Naive thymus-derived CD4-positive, alpha-beta T cell (primary cell): Measurements from ENCODE around the gene LAMA3. TPM values are rescaled to one million over a fixed set of nuclear protein-coding genes. Genes with fewer than 3 reads are reported as not detected.

Experiments used
- ATAC-seq: fragments of 150-1000 bp; cut with Tn5 transposase; 2 replicates; pipeline ENCODE4 v1.10.0; 2021; ENCODE audit warnings: mild to moderate bottlenecking, moderate library complexity
- CTCF ChIA-PET: fragments of 350-600 bp; sonication (Branson Sonifier 250); formaldehyde crosslinking; loops from one replicate; lab custom pipeline; 2021; ENCODE audit warnings: antibody characterized with exemption; lab: Charles Lee
- POLR2A ChIA-PET: fragments of 350-600 bp; sonication (Branson Sonifier 250); formaldehyde crosslinking; loops from one replicate; lab custom pipeline; 2021; ENCODE audit warnings: antibody characterized with exemption, inconsistent platforms; lab: Charles Lee
- DNase-seq, 9 donors: peaks; one replicate each; pipeline versions ENCODE4 v3.0.0 to v3.0.0-alpha.2; 2020 to 2022; ENCODE audit warnings: mixed read lengths in 1 of 9
- H3K27ac ChIP-seq: one replicate; pipeline ENCODE4 v1.7.0; 2013; ENCODE audit warnings: mild to moderate bottlenecking, low read depth, low read length, moderate library complexity
- H3K27me3 ChIP-seq, 2 donors: one replicate each; pipeline ENCODE4 v1.7.0; 2013; ENCODE audit warnings: low read length in 2 of 2, mild to moderate bottlenecking in 2 of 2, moderate library complexity in 2 of 2; ENCODE audit not compliant: control insufficient read depth in 2 of 2, insufficient read depth in 2 of 2
- H3K36me3 ChIP-seq, 3 experiments: 1 replicate in 2 of 3; 2 replicates in 1 of 3; pipeline ENCODE4 v1.7.0; 2013; ENCODE audit warnings: low read length in 3 of 3, mild to moderate bottlenecking in 3 of 3, moderate library complexity in 1 of 3; ENCODE audit not compliant: insufficient read depth in 3 of 3, control insufficient read depth in 2 of 3
- H3K4me1 ChIP-seq, 2 donors: one replicate each; pipeline ENCODE4 v1.7.0; 2013; ENCODE audit warnings: low read length in 2 of 2, mild to moderate bottlenecking in 2 of 2, moderate library complexity in 1 of 2; ENCODE audit not compliant: control insufficient read depth in 2 of 2, insufficient read depth in 2 of 2
- H3K4me3 ChIP-seq: 2 replicates; pipeline ENCODE4 v1.7.0; 2013; ENCODE audit warnings: mild to moderate bottlenecking, low read length
- H3K9me3 ChIP-seq, 3 experiments: 1 replicate in 2 of 3; 2 replicates in 1 of 3; pipeline ENCODE4 v1.7.0; 2013; ENCODE audit warnings: low read length in 3 of 3; ENCODE audit not compliant: control insufficient read depth in 2 of 3
- H3K27ac Mint-ChIP-seq, 9 donors: one replicate each; pipeline ENCODE4 v1.8.0; 2020 to 2022; ENCODE audit warnings: mixed read lengths in 9 of 9, mild to moderate bottlenecking in 8 of 9, moderate library complexity in 5 of 9, inconsistent platforms in 2 of 9
- H3K27me3 Mint-ChIP-seq, 5 donors: one replicate each; pipeline ENCODE4 v1.8.0; 2021 to 2022; ENCODE audit warnings: mixed read lengths in 5 of 5, mild to moderate bottlenecking in 1 of 5
- H3K36me3 Mint-ChIP-seq, 5 donors: one replicate each; pipeline ENCODE4 v1.8.0; 2020 to 2022; ENCODE audit warnings: mixed read lengths in 5 of 5, mild to moderate bottlenecking in 3 of 5, inconsistent platforms in 1 of 5
- H3K4me1 Mint-ChIP-seq, 7 donors: one replicate each; pipeline ENCODE4 v1.8.0; 2020 to 2022; ENCODE audit warnings: mixed read lengths in 7 of 7, mild to moderate bottlenecking in 3 of 7, inconsistent platforms in 1 of 7
- H3K4me3 Mint-ChIP-seq, 10 donors: one replicate each; pipeline ENCODE4 v1.8.0; 2020 to 2022; ENCODE audit warnings: mild to moderate bottlenecking in 10 of 10, mixed read lengths in 10 of 10, moderate library complexity in 6 of 10, inconsistent platforms in 2 of 10
- H3K9me3 Mint-ChIP-seq, 11 donors: one replicate each; pipeline ENCODE4 v1.8.0; 2020 to 2022; ENCODE audit warnings: mixed read lengths in 11 of 11, mild to moderate bottlenecking in 4 of 11, inconsistent platforms in 1 of 11, moderate library complexity in 1 of 11
- intact Hi-C, 2 donors: fragments of 100-400 bp; cut with micrococcal nuclease; formaldehyde crosslinking; loops; one replicate each; pipeline ENCODE4 v1.15.1; 2023
- polyA plus RNA-seq, 2 donors: library from polyadenylated mRNA; unstranded; fragments of 300-500 nt; fragmentation: Illumina TruSeq; gene quantifications; one replicate each; pipeline ENCODE4 v1.2.3, GENCODE V29; 2021
- total RNA-seq, 6 experiments: library from RNA in 5 of 6; stranded (reverse) in 5 of 6; gene quantifications; 1 replicate in 5 of 6; 2 replicates in 1 of 6; pipeline ENCODE4 v1.2.3 and lab custom pipeline; 2021 to 2026

LAMA3 gene
- total and polyA plus RNA-seq, 7 experiments from 2014 or later: 0.22 TPM; not detected in 6

DNA sequence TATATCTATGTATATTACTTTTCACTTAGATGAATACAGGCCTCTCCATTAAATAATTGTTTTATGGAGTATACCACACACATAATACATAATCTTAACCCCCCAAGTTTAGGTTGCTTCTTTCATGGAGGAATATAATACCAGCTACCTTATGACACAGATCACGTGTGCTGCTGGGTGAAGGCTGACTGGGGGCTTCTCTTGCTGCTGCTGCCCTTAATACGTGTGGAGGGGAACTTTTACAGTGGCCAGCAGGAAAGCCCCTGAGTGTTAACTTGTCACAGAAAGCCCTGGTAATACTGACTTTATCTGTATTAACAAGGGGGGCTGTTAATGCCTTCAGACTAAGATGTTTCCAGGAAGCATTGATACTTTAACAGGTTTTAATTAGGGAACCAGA, 63.1 kb downstream of the LAMA3 start:
- H3K4me1 Mint-ChIP-seq: peaks cover 0 to 6% (median 0%) of the 10 kb centered on the region in 7 donors
- intact Hi-C loops: no loop called here
- no peaks in the 10 kb centered on the region for H3K27me3 ChIP-seq
- no peaks in the 10 kb centered on the region for H3K4me1 ChIP-seq
- POLR2A ChIA-PET: no interaction called here
- no peaks in the 10 kb centered on the region for H3K36me3 ChIP-seq
- no peaks in the 10 kb centered on the region for H3K9me3 ChIP-seq
- H3K4me3 Mint-ChIP-seq: no peak overlapping the region
- ATAC-seq (no peak), DNase-seq (no peak)
- peaks cover 0 to 9% (median 2%) of the 10 kb centered on the region in 11 donors for H3K9me3 Mint-ChIP-seq
- no peak overlapping the region for H3K27ac Mint-ChIP-seq
- CTCF ChIA-PET: no interaction called here
- no peak overlapping the region for H3K4me3 ChIP-seq
- no peak overlapping the region for H3K27ac ChIP-seq
- H3K36me3 Mint-ChIP-seq: no peaks in the 10 kb centered on the region
- H3K27me3 Mint-ChIP-seq: peaks cover 6 to 37% (median 12%) of the 10 kb centered on the region in 5 donors

DNA sequence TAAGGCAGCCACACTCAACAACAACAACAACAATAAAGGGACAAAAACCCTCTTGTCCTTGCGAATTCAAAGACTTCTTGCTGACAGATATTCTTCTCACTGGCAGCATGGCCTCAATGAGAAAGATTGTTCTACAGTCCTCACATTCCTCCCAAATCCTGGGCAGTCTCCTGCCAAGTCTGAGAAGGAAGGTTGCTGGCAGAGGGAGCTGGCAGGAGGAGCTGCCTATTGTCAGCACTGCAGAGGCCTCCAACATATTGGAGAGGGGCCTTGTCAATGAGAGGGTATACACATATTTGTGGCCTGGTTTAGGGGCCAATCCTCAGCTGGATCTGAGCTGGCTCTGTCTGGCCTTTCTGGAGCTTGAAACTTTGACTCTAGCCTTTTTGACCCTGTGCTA, 63.5 kb downstream of the LAMA3 start:
- Mint-ChIP-seq H3K4me1 (peaks cover 0 to 6% (median 0%) of the 10 kb centered on the region in 7 donors), H3K4me3 (no peak overlapping the region), H3K9me3 (peaks cover 0 to 9% (median 2%) of the 10 kb centered on the region in 11 donors), H3K27me3 (peaks cover 5 to 33% (median 12%) of the 10 kb centered on the region in 5 donors), H3K36me3 (no peaks in the 10 kb centered on the region), H3K27ac (no peak overlapping the region)
- no peaks in the 10 kb centered on the region for H3K36me3 ChIP-seq
- H3K27ac ChIP-seq: no peak overlapping the region
- no peak overlapping the region for H3K4me3 ChIP-seq
- no peaks in the 10 kb centered on the region for H3K27me3 ChIP-seq
- ATAC-seq (no peak), DNase-seq (no peak)
- H3K9me3 ChIP-seq: no peaks in the 10 kb centered on the region
- no peaks in the 10 kb centered on the region for H3K4me1 ChIP-seq
- intact Hi-C loops: no loop called here
- CTCF ChIA-PET: no interaction called here
- POLR2A ChIA-PET: no interaction called here

DNA sequence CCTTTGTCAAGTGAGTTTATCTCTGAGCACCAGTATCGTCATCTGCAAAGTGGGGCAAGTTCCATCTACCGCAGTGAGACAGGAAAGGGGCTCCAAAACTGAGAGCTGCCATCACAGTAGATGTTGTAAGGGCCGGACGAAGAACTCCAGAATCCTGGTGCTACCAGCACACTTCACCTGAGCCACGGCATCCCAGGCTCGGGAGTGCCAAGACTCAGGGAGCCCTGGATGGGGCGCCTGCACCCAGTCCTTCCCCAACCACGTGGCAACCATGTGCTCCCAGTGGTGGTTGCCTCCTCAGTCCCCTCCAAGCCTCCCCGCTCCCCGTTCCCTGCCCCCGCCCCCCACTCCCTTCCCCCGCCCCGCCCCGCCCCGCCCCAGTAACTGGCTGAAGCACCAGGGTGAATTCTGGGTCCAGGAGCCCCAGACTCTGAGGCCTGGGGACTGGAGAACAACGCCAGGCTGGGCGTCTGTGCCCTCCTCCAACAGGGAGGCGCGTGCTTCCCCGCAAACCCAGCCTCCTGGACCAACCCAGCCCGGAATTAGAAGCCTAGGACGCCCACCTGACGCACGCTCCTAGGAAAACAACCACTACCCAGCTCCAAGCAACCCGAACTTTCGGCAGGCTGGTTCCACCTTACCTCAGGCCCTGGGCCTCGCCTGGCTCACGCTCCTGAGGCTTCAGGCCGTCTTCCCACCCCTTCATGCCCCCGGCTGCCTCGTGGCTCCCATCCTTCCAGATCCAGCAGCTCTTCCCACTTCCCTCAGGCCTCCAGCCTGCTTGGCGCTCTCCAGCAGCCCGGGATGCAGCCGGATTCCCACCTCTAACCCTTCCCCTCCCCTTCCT, 67.6 kb downstream of the LAMA3 start:
- ChIA-PET CTCF (interaction anchor here (0.9 to 1.1 kb wide), 2 partner anchors 11 to 69 kb away, joined by 3 read pairs; no protein-coding TSS in a partner anchor), POLR2A (no interaction called here)
- intact Hi-C loops: no loop called here
- peaks cover 0 to 16% (median 4%) of the 10 kb centered on the region in 5 donors for H3K27me3 Mint-ChIP-seq
- no peak overlapping the region for H3K27ac Mint-ChIP-seq
- DNase-seq: no peak
- H3K9me3 Mint-ChIP-seq: peaks cover 0 to 3% (median 0%) of the 10 kb centered on the region in 11 donors
- Histone ChIP-seq H3K4me3 (no peak overlapping the region), H3K9me3 (no peaks in the 10 kb centered on the region), H3K36me3 (no peaks in the 10 kb centered on the region), H3K27ac (no peak overlapping the region), H3K27me3 (no peaks in the 10 kb centered on the region), H3K4me1 (no peaks in the 10 kb centered on the region)
- no peaks in the 10 kb centered on the region for H3K36me3 Mint-ChIP-seq
- no peak overlapping the region for H3K4me3 Mint-ChIP-seq
- no peak for ATAC-seq
- H3K4me1 Mint-ChIP-seq: no peaks in the 10 kb centered on the region

DNA sequence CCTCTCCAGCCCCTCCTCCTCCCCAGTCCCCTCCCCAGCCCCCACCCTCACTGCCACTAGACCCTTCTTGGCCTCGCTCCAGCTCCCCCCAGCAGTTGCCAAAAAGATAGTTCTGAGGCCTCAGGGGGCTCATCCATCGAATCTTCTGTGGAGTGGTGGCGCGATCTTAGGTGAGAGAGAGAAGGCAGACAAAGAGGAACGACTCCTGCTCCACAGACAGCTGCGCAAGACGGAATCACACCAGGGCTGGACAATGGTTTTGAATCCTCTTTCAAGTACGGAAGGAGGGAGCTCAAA, 68.1 kb downstream of the LAMA3 start:
- POLR2A ChIA-PET: no interaction called here
- no peak overlapping the region for H3K27ac ChIP-seq
- H3K27me3 Mint-ChIP-seq: peaks cover 0 to 14% (median 4%) of the 10 kb centered on the region in 5 donors
- no peaks in the 10 kb centered on the region for H3K4me1 ChIP-seq
- H3K27ac Mint-ChIP-seq: no peak overlapping the region
- peaks cover 0 to 3% (median 0%) of the 10 kb centered on the region in 11 donors for H3K9me3 Mint-ChIP-seq
- no peaks in the 10 kb centered on the region for H3K36me3 ChIP-seq
- H3K27me3 ChIP-seq: no peaks in the 10 kb centered on the region
- no peaks in the 10 kb centered on the region for H3K9me3 ChIP-seq
- DNase-seq: no peak
- H3K4me3 ChIP-seq: no peak overlapping the region
- no peaks in the 10 kb centered on the region for H3K36me3 Mint-ChIP-seq
- CTCF ChIA-PET: interaction anchor here (0.9 to 1.1 kb wide), 2 partner anchors 12 to 68 kb away, joined by 3 read pairs; no protein-coding TSS in a partner anchor
- no peak overlapping the region for H3K4me3 Mint-ChIP-seq
- intact Hi-C loops: no loop called here
- ATAC-seq: no peak
- H3K4me1 Mint-ChIP-seq: no peaks in the 10 kb centered on the region

DNA sequence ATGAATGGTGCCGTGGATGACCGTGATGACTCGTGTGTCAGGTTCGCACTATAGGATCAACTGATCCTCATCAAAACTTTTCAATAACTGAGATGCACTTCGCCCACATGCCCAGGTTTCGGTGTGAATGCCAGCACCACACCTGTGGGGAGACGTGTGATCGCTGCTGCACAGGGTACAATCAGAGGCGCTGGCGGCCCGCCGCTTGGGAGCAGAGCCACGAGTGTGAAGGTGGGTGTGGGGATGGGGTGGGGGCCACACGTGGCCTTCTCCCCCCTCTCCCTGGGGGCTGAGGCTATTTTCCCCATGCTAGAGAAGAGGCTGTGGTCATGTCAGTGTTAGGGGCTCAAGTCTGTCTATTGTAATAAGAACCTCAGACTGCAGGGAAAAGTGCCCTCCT, 69.0 kb downstream of the LAMA3 start:
- POLR2A ChIA-PET: no interaction called here
- Mint-ChIP-seq H3K4me1 (no peaks in the 10 kb centered on the region), H3K4me3 (no peak overlapping the region), H3K27me3 (peaks cover 0 to 11% (median 4%) of the 10 kb centered on the region in 5 donors), H3K27ac (no peak overlapping the region), H3K9me3 (peaks cover 0 to 3% (median 0%) of the 10 kb centered on the region in 11 donors), H3K36me3 (no peaks in the 10 kb centered on the region)
- Histone ChIP-seq H3K36me3 (no peaks in the 10 kb centered on the region), H3K4me3 (no peak overlapping the region), H3K9me3 (no peaks in the 10 kb centered on the region), H3K27me3 (no peaks in the 10 kb centered on the region), H3K4me1 (no peaks in the 10 kb centered on the region), H3K27ac (no peak overlapping the region)
- intact Hi-C loops: no loop called here
- CTCF ChIA-PET: no interaction called here
- DNase-seq (no peak), ATAC-seq (no peak)

DNA sequence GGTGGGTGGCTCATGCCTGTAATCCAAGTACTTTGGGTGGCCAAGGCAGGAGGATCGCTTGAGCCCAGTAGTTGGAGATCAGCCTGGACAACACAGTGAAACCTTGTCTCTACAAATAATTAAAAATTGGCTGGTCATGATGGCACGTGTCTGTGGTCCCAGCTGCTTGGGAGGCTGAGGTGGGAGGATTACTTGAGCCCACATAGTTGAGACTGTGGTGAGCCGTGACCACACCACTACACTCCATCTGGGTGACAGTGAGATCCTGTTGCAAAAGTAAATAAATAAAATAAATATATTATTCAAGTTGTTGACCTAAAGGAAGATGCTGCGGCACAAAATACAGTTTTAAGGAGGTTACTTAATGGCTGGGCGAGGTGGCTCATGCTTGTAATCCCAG, 72.7 kb downstream of the LAMA3 start:
- Mint-ChIP-seq H3K4me3 (no peak overlapping the region), H3K27ac (no peak overlapping the region), H3K27me3 (peaks cover 0 to 29% (median 9%) of the 10 kb centered on the region in 5 donors), H3K9me3 (peaks cover 0 to 3% (median 0%) of the 10 kb centered on the region in 11 donors), H3K4me1 (no peaks in the 10 kb centered on the region), H3K36me3 (no peaks in the 10 kb centered on the region)
- ChIA-PET CTCF (no interaction called here), POLR2A (no interaction called here)
- no peaks in the 10 kb centered on the region for H3K9me3 ChIP-seq
- intact Hi-C loops: no loop called here
- no peaks in the 10 kb centered on the region for H3K4me1 ChIP-seq
- no peak overlapping the region for H3K27ac ChIP-seq
- ATAC-seq (no peak), DNase-seq (no peak)
- no peak overlapping the region for H3K4me3 ChIP-seq
- no peaks in the 10 kb centered on the region for H3K27me3 ChIP-seq
- no peaks in the 10 kb centered on the region for H3K36me3 ChIP-seq

DNA sequence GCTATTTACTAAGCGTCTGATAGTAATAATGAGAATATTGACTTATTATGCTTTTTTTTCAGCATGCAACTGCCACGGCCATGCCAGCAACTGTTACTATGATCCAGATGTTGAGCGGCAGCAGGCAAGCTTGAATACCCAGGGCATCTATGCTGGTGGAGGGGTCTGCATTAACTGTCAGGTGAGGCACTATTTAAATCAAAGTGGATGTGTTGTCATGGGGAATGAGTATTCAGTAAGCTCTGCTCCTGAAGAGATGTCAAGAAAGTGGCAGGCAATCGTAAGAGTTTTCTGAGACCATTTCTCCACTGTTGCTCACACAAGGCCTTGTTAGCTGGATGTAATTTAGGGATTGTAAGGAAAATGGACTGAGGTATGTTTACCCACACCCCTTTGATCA, 74.1 kb downstream of the LAMA3 start:
- Histone ChIP-seq H3K4me3 (no peak overlapping the region), H3K27me3 (no peaks in the 10 kb centered on the region), H3K4me1 (no peaks in the 10 kb centered on the region), H3K27ac (no peak overlapping the region), H3K9me3 (no peaks in the 10 kb centered on the region), H3K36me3 (no peaks in the 10 kb centered on the region)
- ChIA-PET CTCF (no interaction called here), POLR2A (no interaction called here)
- ATAC-seq (no peak), DNase-seq (no peak)
- H3K4me3 Mint-ChIP-seq: no peak overlapping the region
- H3K27me3 Mint-ChIP-seq: peaks cover 0 to 41% (median 9%) of the 10 kb centered on the region in 5 donors
- intact Hi-C loops: no loop called here
- H3K4me1 Mint-ChIP-seq: no peaks in the 10 kb centered on the region
- H3K9me3 Mint-ChIP-seq: peaks cover 0 to 13% (median 3%) of the 10 kb centered on the region in 11 donors
- no peak overlapping the region for H3K27ac Mint-ChIP-seq
- no peaks in the 10 kb centered on the region for H3K36me3 Mint-ChIP-seq
